Activated T-helper 1 cell treated with anti-CD3 and anti-CD28 coated beads, Interleukin-2, amount 50 U/mL, for 16 hours (primary cell): ENCODE data around the gene CLCN6.

ENCODE experiments used
- DNase-seq, 2 donors: peaks; one replicate each; pipeline ENCODE4 v3.0.0-alpha.2; 2020; ENCODE audit warnings: low read depth in 1 of 2, low spot score in 1 of 2

The CLCN6 gene

GRCh38 chr1:11823366-11824137 lies 17.6 kb downstream of the CLCN6 start:
- DNase-seq: no peak

- no peak for DNase-seq
Measured at GRCh38 chr1:11825131-11825530, 19.1 kb downstream of the CLCN6 start.

- no peak for DNase-seq
Measured at GRCh38 chr1:11826946-11827345, 21.0 kb downstream of the CLCN6 start.

GRCh38 chr1:11828511-11828910 lies 22.5 kb downstream of the CLCN6 start:
- DNase-seq: no peak

GRCh38 chr1:11831945-11832725 lies 26.1 kb downstream of the CLCN6 start:
- no peak for DNase-seq

- DNase-seq: no peak
Measured at GRCh38 chr1:11833497-11833896, 27.5 kb downstream of the CLCN6 start.

GRCh38 chr1:11833900-11834299 lies 27.9 kb downstream of the CLCN6 start:
- DNase-seq: no peak

- no peak for DNase-seq
Measured at GRCh38 chr1:11835441-11836225, 29.6 kb downstream of the CLCN6 start.

GRCh38 chr1:11836955-11837766 lies 31.2 kb downstream of the CLCN6 start:
- DNase-seq: no peak

GRCh38 chr1:11837767-11838348 lies 31.9 kb downstream of the CLCN6 start:
- no peak for DNase-seq

- DNase-seq: peak; percentile 54 to 58
Measured at GRCh38 chr1:11838349-11839272, 32.6 kb downstream of the CLCN6 start.

- no peak for DNase-seq
Measured at GRCh38 chr1:11839727-11840705, 34.0 kb downstream of the CLCN6 start.

GRCh38 chr1:11841245-11842153 lies 35.5 kb downstream of the CLCN6 start:
- no peak for DNase-seq

GRCh38 chr1:11842154-11843041 lies 36.4 kb downstream of the CLCN6 start:
- DNase-seq: no peak

GRCh38 chr1:11845641-11846335 lies 39.8 kb downstream of the CLCN6 start:
- DNase-seq: no peak
